GM23248 (cell line): Measurements from ENCODE around the gene HDAC8.

Source experiments
- EZH2 ChIP-seq: fragments of 200-600 bp; sonication (generic); IDR thresholded peaks from 2 replicates; pipeline ENCODE4 v1.6.1; 2018; ENCODE audit warnings: antibody characterized with exemption, mild to moderate bottlenecking; ENCODE audit not compliant: insufficient read depth, poor library complexity, severe bottlenecking
- EZH2phosphoT487 ChIP-seq: fragments of 200-600 bp; sonication (generic); IDR thresholded peaks from 2 replicates; pipeline ENCODE4 v1.6.1; 2018; ENCODE audit warnings: antibody characterized with exemption, moderate library complexity, mild to moderate bottlenecking, low read depth; ENCODE audit not compliant: insufficient read depth

DNA sequence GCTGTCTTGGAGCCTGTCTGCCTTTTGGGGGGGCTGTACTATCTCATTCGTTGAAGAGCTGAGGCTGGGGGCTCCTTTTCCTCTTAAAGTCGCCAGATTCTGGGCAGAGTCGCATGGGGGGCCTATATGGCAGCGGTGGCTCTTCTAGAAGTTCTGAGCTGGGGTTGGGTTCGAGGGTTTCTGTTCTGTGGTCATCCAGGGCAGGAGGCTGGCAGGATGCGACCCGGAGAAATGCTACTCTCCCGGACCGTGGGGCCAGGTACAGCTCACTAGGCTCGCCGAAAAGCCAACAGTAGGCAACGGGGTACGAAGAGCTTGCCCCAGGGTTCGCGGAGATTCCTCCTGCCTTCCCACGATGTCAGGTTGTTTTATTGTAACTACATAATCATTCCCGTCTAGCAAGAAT, 265.0 kb downstream of the HDAC8 start:
- TF ChIP-seq EZH2phosphoT487 = no peak
- no peak for TF ChIP-seq EZH2
